Glutamatergic neuron (in vitro differentiated cells): Measurements from ENCODE around the gene CDH4. TPM values are rescaled to one million over a fixed set of nuclear protein-coding genes. Genes with fewer than 3 reads are reported as not detected.

Source experiments
- DNase-seq: peaks from one replicate; pipeline ENCODE4 v3.0.0; 2022
- H3K27ac Mint-ChIP-seq: one replicate; pipeline ENCODE4 v1.8.0; 2020; ENCODE audit warnings: mild to moderate bottlenecking, mixed read lengths, inconsistent platforms; ENCODE audit not compliant: unreplicated experiment
- H3K27me3 Mint-ChIP-seq: one replicate; pipeline ENCODE4 v1.8.0; 2020; ENCODE audit warnings: mild to moderate bottlenecking, moderate library complexity, mixed read lengths, inconsistent platforms; ENCODE audit not compliant: unreplicated experiment
- H3K36me3 Mint-ChIP-seq: one replicate; pipeline ENCODE4 v1.8.0; 2020; ENCODE audit warnings: mild to moderate bottlenecking, mixed read lengths, inconsistent platforms; ENCODE audit not compliant: unreplicated experiment
- H3K4me1 Mint-ChIP-seq: one replicate; pipeline ENCODE4 v1.8.0; 2020; ENCODE audit warnings: mild to moderate bottlenecking, low read depth, mixed read lengths, inconsistent platforms; ENCODE audit not compliant: unreplicated experiment
- H3K4me3 Mint-ChIP-seq: one replicate; pipeline ENCODE4 v1.8.0; 2020; ENCODE audit warnings: mild to moderate bottlenecking, mixed read lengths, inconsistent platforms; ENCODE audit not compliant: unreplicated experiment
- H3K9me3 Mint-ChIP-seq: one replicate; pipeline ENCODE4 v1.8.0; 2020; ENCODE audit warnings: mild to moderate bottlenecking, moderate library complexity, mixed read lengths, inconsistent platforms; ENCODE audit not compliant: unreplicated experiment
- total RNA-seq: library from RNA; stranded (reverse); fragmentation: NEBNext Ultra II Directional; extraction: Animal tissue kit (Norgen Biotek cat#: 25700); gene quantifications from one replicate; pipeline ENCODE4 v1.2.1, GENCODE V29; 2021; ENCODE audit not compliant: unreplicated experiment
- TF ChIP-seq, protein P1 (sequence below): fragments of 200-600 bp; sonication (generic); IDR thresholded peaks from one replicate; pipeline ENCODE4 v1.5.0; 2021; ENCODE audit not compliant: partially characterized antibody, unreplicated experiment

Gene CDH4
- total RNA-seq, 1 donor from 2014 or later = 1.2 TPM

DNA sequence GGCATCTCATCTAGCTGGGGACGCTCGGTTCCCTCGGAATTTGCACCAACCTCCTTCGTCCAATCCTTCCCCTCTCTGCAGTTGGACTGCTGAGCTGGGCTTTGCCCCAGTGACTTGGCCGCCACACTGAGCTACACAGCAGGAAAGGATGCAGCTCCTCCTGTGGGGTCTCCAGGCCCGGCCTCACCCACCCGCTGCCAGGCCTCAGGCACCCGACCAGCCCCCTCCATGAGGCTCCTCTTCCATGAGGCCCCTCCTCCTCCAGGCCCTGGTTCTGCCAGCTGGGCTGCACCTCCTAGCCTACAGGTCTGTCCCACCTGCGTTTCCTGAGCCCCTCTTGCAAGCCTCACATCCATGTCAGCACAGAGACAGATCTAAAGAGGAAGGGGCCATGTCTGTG lies 443.7 kb downstream of the CDH4 start:
- Mint-ChIP-seq H3K36me3 (no peaks in the 10 kb centered on the region), H3K27me3 (peaks cover 4% of the 10 kb centered on the region)
- TF ChIP-seq, protein P1, sequence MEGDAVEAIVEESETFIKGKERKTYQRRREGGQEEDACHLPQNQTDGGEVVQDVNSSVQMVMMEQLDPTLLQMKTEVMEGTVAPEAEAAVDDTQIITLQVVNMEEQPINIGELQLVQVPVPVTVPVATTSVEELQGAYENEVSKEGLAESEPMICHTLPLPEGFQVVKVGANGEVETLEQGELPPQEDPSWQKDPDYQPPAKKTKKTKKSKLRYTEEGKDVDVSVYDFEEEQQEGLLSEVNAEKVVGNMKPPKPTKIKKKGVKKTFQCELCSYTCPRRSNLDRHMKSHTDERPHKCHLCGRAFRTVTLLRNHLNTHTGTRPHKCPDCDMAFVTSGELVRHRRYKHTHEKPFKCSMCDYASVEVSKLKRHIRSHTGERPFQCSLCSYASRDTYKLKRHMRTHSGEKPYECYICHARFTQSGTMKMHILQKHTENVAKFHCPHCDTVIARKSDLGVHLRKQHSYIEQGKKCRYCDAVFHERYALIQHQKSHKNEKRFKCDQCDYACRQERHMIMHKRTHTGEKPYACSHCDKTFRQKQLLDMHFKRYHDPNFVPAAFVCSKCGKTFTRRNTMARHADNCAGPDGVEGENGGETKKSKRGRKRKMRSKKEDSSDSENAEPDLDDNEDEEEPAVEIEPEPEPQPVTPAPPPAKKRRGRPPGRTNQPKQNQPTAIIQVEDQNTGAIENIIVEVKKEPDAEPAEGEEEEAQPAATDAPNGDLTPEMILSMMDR = no peak

DNA sequence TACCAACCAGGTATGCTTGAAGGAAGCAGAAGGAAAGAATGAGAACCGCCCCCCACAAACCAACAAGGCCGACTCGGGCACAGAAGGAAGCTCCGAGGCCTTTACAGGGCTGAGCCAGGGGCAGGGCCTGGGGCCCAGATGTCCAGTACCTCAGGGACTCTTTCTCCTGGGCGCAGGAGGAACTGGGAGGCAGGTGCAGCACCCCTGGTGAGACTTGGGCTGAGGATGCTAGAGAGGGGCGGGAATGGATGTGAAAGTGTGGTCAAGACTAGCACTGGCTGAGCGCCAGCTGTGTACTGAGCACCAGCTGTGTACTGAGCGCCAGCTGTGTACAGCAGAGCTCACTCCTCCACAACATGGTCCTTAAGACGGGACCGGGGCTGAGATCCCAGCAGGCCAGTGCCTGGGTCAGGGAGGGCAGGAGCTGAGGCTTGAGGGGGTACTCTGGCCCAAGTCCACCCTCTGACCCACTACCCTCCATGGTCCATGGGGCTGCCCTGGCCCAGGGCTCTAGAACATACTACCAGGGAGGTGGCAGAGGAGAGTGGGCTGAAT lies 444.2 kb downstream of the CDH4 start:
- TF ChIP-seq, protein P1 = no peak
- Mint-ChIP-seq H3K27me3 (peaks cover 4% of the 10 kb centered on the region), H3K9me3 (peaks cover 9% of the 10 kb centered on the region), H3K4me1 (peaks cover 5% of the 10 kb centered on the region), H3K36me3 (no peaks in the 10 kb centered on the region), H3K27ac (no peak overlapping the region), H3K4me3 (no peak overlapping the region)
- no peak for DNase-seq

More for the DNA sequence above, 443.7 kb downstream of the CDH4 start:
- H3K4me1 Mint-ChIP-seq = peaks cover 5% of the 10 kb centered on the region
- DNase-seq = no peak
- no peak overlapping the region for H3K27ac Mint-ChIP-seq
- no peak overlapping the region for H3K4me3 Mint-ChIP-seq
- H3K9me3 Mint-ChIP-seq = peaks cover 7% of the 10 kb centered on the region

DNA sequence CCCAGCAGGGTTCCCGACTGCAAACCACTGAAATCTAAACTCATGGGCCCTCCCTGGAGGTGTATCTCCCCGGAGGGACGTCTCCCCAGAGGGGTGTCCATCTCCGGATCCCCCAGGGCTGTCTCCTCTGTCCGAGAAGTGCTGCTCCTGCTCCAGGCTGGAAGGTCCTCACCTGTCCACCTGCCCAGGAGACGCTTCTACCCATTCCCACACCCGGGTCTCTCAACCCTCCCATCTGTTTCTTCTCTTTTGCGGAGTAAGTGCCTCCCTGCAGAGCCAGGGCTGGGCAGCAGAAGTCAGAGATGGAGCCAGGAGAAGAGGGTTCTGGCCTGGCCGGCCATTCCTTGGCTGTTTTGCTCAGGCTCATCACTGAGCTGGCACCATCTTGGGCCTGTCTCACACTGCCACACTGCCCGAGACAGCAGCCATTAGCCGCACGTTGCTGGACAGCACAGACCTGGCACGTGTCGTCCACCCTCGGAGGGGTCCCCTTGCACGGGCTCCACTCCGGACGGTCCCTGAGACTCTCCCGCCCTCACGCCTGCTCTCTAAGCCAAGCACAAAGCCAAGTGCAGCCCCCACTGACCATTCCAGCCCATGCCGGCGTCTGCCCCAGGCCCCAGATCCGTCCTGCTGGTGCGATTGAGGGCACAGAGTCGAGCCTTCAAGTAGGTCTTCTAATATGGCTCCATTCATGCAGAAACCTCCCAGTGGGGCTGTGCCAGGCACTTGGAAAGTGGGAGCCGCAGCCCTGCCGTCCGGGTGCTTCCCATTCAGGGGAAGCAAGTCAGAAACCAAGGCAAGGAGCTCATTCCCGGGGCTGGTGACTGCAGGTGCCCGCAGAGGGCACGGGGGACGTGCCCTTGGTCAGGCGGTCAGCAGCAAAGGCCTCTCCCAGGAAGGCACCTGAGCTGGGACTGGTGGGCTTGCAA lies 445.9 kb downstream of the CDH4 start:
- no peak overlapping the region for H3K4me3 Mint-ChIP-seq
- H3K27me3 Mint-ChIP-seq = peaks cover 4% of the 10 kb centered on the region

DNA sequence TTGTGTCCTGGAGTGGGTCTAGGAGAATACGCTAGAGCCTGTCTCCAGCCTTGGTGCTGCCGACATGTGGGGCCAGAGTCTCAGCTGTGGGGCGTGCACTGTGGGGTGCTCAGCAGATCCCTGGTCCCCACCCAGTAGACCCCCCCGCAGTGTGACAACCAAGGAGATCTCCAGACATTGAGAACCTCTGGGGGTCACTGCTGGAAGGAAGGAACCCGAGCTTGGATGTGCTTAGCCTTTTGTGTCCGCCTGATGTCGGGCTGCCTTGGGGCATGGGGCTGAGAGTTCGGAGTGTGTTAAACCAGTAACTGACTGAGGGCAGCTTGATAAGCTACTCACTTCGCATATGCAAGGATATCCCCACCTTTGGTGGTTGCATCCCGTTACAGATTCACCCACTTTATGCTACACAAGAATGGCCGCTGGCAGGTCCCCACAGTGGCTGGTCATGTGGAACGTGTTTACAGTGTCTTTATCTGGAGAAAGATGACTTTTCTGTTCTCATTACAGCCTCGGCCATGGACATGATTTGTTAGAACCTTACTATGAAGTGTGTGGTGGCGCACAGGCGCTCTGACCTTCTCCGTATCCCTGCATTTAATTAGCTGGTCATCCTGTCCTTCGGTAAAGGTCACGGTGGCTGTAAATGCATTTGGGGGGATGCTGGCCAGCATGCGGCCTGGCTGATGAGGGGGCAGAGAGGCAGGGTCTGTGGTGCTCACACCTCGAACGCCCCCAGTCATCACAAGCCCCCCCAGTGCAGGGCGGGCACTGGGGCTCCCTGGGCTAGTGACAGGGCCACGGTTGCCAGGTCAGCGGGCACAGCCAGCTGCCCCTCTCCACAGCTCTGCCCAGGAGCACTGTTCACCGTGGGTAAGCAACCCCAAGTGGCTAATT lies 446.8 kb downstream of the CDH4 start:
- Mint-ChIP-seq H3K4me3 (no peak overlapping the region), H3K9me3 (peaks cover 8% of the 10 kb centered on the region), H3K36me3 (no peaks in the 10 kb centered on the region), H3K27me3 (peaks cover 4% of the 10 kb centered on the region), H3K4me1 (peaks cover 2% of the 10 kb centered on the region), H3K27ac (no peak overlapping the region)
- no peak for DNase-seq
- TF ChIP-seq, protein P1 = no peak

More for the DNA sequence above, 445.9 kb downstream of the CDH4 start:
- no peak overlapping the region for H3K27ac Mint-ChIP-seq
- TF ChIP-seq, protein P1 = no peak
- H3K9me3 Mint-ChIP-seq = peaks cover 8% of the 10 kb centered on the region
- no peaks in the 10 kb centered on the region for H3K36me3 Mint-ChIP-seq
- peaks cover 3% of the 10 kb centered on the region for H3K4me1 Mint-ChIP-seq
- DNase-seq = no peak
